A375 (cell line): ENCODE results near the gene TCEA3. TPM values are rescaled to one million over a fixed set of nuclear protein-coding genes. Genes with fewer than 3 reads are reported as not detected.

Source experiments
- total RNA-seq: library from RNA; depleted of rRNA; stranded (reverse); fragments of >200 nt; shearing (Covaris generic); gene quantifications from 2 replicates; pipeline ENCODE4 v1.2.3, GENCODE V29; 2014; rRNA removed

The TCEA3 gene
- total RNA-seq: 1.4 and 2.1 TPM in 2 replicates

DNA sequence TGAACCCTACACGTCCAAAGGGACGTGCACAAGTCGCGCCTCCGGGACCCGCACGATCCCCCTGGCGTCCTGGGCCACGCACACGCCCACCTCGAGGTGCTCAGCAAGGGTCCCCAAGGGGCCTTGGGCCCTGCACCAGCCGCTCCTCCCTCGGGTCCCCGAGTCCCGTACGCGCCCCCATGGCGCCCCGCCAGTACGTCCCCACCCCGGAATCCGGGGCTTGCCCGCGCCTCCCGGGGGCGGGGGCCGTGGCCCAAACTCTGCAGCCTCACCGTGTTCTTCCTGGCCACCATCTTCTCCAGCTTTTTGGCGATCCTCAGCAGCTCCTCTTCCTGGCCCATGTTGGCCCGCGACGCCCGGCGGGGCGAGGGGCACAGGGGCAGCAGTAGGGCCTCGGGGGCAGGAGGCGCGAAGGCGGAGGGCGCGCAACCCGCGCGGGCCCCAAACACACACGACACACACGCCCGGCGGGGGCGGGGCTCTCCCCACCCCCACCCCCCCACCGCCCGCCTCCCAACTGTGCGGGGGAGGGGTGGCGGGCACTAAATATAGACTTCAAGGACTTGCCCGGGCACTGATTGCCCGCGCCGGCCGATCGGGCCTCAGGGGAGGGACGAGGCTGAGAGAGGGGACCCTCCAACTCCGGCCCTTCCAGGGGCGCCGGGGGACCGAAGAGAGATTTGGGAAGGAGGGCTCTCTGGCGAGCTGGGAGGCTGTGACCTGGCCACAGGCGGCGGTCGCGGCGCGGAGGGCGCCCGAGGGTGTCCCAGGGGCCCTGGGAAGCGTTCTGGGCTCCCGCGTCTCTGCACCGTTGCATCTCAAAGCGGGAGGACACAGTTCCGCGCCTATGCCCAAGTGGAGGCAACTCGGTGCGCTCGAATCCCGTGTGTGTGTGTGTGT, at the start of gene TCEA3:
Gene TCEA3, minus strand, starts transcription at position 456 of the 900 bp plus-strand sequence. Its CDS starts 115 bp downstream, at position 341.

GRCh38 chr1:23369335-23370013, 55.1 kb downstream of the TCEA3 start, which contains the start of gene ZNF436:
TSS of gene ZNF436 (minus strand) at chr1:23369836. CDS start at chr1:23368005, 1,831 bp downstream.

DNA sequence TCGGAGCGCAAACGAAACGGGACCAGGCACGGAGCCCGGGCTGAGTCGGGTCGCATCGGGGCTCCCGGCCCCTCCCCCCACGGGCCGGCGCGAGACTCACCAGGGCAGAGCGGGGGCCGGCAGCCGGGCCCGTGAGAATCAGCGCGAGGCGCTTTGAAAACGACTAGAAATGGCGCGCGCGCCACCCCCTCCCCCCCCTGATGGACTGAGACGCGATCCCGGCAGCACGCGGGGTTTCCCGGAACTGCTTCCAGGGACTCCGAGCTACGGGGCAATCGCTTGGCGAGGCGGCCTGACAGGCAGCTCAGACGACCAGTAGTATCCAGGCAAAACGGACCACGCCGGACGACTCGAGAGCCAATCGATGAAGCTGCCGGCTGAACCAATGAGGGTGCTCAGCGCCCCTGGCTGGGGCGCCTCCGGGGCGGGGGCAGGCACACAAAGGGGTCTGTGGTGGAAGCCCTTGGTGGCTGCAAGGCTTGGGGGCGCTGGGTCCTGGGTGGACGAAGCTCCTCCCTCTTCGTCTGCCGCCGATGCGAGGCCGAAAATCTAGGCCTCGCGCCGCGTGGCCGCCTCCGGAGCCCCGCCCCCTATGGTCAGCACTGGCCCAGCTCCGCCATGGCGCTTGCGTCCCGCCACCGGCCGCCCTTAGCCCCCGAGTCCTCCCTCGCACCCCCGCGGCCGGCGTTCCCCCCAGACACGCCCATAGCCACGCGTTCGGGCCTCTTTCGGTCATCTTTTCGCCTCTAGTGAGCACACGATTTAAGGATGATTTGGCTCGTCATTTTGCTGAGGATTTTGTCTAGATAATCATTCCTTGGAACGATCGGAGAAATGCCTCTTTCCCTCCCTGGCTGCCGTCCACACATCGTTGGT, 80.2 kb downstream of the TCEA3 start, which contains the start of gene HNRNPR:
Gene HNRNPR, minus strand, starts transcription at position 174 of the 876 bp plus-strand sequence. CDS start 3,276 bp downstream, outside the sequence.

Other genes starting within 250 kb of the TCEA3 start
- 0.23 and 0.24 TPM in 2 replicates for gene HTR1D, start 207.2 kb downstream of the TCEA3 start, total RNA-seq
- gene HNRNPR, start 80.5 kb downstream of the TCEA3 start, total RNA-seq: 240 and 269 TPM in 2 replicates
- gene ZNF436, start 54.9 kb downstream of the TCEA3 start, total RNA-seq: 5.2 and 7.5 TPM in 2 replicates
- gene ASAP3, start 59.4 kb upstream of the TCEA3 start, total RNA-seq: 6.2 and 8.4 TPM in 2 replicates
- gene E2F2, start 106.5 kb upstream of the TCEA3 start, total RNA-seq: 8.0 and 9.4 TPM in 2 replicates
- gene ID3, start 134.8 kb upstream of the TCEA3 start, total RNA-seq: 598 and 600 TPM in 2 replicates